ENCODE data around the gene SRP14.
"Not testable (repeated sequence)": the region's sequence is repeated elsewhere in the genome, so short reads cannot be mapped to it uniquely, and the experiment has no call there.

The SRP14 gene

GRCh38 chr15:40016224-40016865, 22.6 kb downstream of the SRP14 start:
- DNase-seq, result no peak

DNA sequence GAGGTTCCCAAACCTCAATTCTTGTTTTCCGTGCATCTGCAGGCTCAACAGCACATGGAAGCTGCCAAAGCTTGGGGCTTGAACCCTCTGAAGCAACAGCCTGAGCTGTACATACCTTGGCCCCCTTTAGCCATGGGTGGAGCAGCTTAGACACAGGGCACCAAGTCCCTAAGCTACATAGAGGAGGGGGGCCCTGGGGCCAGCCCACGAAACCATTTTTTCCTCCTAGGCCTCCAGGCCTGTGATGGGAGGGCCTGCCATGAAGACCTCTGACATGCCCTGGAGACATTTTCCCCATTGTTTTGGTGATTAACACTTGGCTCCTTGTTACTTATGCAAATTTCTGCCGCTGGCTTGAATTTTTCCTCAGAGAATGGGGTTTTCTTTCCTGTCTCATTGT, 24.6 kb downstream of the SRP14 start:
- DNase-seq, result no peak

DNA sequence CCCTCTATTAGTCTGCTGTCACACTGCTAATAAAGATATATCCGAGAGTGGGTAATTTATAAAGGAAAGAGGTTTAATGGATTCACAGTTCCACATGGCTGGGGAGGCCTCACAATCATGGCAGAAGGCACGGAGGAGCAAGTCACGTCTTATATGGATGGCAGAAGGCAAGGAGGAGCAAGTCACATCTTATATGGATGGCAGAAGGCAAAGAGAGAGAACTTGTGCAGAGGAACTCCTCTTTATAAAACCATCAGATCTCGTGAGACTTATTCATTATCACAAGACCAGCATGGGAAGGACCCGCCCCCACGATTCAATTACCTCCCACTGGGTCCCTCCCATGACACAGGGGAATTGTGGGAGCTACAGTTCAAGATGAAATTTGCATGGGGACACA, 25.6 kb downstream of the SRP14 start:
- DNase-seq, result not testable (repeated sequence)

GRCh38 chr15:40011303-40011702, 27.7 kb downstream of the SRP14 start:
- no peak for DNase-seq

DNA sequence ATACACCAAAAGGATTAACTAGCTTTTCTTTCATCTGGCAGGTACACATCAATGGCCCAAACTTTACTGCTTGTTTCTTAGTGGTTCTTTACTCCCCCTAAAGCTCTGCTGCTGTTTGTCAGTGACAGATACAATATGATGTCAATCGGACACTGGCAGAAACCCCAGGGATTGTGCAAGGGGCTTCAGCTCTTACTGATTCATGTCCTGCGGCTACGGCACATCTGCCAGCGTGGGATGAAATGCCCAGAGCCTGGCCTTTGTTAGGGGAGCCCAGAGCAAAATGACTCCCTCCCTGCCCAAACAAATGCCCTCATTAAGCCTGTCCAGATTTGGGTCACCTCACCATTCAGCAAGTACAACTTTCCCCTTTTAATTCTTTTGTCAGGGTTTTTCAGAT, 28.3 kb downstream of the SRP14 start:
- no peak for DNase-seq

- DNase-seq, result no peak
Measured at GRCh38 chr15:40008061-40008765, 30.8 kb downstream of the SRP14 start.

GRCh38 chr15:40006646-40007045, 32.3 kb downstream of the SRP14 start:
- no peak for DNase-seq

GRCh38 chr15:40006003-40006402, 33.0 kb downstream of the SRP14 start:
- no peak for DNase-seq

- no peak for DNase-seq
Measured at GRCh38 chr15:40003116-40003916, 35.7 kb downstream of the SRP14 start.

- no peak for DNase-seq
Measured at GRCh38 chr15:40002295-40002694, 36.7 kb downstream of the SRP14 start.

DNA sequence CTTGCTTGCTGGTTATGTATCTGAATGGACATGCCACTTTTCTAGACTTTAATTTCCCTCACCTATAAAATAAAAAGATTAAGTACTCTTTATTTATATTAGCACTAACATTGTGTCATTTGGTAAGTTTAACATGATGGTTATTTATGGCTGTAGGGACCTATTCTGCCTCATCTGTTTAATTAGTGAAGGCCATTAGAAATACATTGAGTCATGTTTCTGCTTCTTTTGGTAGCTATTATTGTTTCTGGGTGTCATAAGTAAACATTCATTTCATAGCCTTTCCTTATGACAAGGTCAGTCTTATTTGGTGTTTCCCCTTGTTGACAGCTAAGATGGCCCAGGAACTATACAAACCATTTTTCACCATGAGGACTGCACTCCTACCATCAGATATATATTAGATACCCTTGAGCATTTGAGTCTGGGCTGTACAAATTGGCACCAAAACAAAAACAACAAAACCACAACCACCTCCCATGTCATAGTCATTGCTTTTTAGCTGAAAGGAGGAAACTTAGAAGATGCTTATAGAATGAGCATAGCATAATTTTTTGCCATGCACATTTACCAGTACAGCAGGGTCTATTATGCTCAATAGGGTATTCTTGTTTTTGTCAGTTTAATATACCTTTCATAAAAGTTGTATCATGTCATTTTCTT, 39.3 kb downstream of the SRP14 start:
- no peak for DNase-seq

DNA sequence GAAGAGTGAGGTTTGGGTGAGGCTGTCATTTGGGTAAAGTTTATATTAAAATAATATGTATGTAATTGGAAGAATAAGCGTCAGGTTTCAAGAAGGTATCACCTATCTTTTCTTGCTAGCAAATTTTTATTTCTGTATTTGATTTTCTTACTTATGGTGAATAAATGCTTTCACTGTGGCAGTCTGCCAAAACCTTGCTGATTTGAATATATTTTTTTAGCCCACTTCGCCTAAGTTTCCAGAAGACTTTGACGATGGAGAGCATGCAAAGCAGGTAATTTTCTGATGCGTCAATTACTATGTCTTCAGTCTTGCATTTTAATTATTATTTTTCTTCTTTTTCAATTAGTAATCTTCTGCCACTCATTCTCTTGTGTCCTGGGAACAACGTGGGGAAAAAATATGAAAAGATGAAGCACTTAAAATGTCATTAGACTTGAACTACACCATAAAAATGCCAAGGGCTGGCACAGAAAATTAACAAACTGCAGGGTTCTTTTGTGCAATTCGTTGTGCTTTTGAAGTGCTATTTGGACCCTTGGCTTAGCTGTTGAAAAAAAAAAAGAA, 40.4 kb downstream of the SRP14 start:
- DNase-seq, result no peak

GRCh38 chr15:39997639-39998038, 41.3 kb downstream of the SRP14 start:
- no peak for DNase-seq

DNA sequence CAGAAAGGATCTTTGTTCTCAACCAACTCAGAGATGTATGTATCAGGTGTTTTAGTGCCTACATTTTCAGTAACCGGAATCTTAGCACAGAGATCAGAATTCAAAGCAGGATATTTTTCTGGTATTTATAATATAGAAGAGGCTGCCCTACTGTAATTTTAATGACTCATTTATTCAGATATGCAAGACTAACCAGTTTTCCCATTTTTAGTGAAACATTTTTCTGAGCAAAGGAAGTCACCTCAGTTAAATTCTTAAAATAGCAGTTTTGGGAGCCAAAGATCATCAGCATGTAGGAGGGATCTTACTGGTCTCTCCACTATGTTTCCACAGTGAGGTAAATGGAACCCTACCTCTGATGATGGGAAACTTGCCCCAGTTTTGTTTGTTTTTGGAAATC, 42.0 kb downstream of the SRP14 start:
- DNase-seq, result no peak

DNA sequence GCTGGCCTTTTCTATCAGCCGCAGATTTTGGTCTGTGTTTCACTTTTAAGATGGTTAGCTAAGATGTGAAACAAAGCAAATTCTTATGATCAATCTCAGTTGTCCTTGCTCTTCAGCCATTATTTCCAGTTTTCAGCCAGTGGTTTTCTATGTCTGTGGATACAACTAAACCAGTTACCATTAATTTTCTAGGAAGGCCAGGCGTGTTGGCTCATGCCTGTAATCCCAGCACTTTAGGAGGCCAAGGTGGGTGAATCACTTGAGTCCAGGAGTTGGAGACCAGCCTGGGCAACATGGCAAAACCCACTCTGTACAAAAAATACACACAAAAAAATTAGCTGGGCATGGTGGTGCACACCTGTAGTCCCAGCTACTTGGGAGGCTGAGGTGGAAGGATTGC, 42.8 kb downstream of the SRP14 start:
- DNase-seq, result not testable (repeated sequence)

GRCh38 chr15:39992953-39993352, 46.0 kb downstream of the SRP14 start:
- DNase-seq, result not testable (repeated sequence)

DNA sequence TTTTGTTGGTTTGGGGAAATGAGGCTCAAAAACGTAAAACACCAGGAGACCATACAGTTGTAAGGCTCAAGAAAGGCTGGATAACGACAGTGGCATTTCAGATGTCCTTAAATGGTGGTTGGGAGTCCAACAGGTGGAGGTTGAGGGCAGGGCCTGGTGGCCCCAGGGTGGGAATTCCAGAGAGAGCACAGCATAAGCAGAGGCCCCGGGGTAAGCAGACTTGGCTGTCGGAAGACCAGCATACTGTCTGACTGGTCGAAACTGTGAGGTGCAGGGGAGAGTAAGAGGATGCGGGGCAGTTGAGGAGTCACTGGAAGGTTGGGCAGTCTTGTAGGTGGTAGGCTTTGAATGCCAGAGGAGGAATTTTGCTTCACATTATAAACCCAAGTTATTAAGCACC, 48.3 kb downstream of the SRP14 start:
- DNase-seq, result no peak

GRCh38 chr15:39987821-39988220, 51.2 kb downstream of the SRP14 start:
- DNase-seq, result no peak

Data from NCI-H510A treated with DMSO at 0.1 percent for 48 hours (cell line).